Measurements from ENCODE around the gene GBA3.

The GBA3 gene

GRCh38 chr4:22720091-22720490 is 27.4 kb downstream of the GBA3 start:
- Histone ChIP-seq H3K9me2 (replicated peaks; ENCODE audit: insufficient read depth, low read length) (no peaks in the 10 kb centered on the region), H2AFZ (ENCODE audit: low read length) (no peak overlapping the region), H3K9me3 (replicated peaks; ENCODE audit: insufficient read depth, low read length) (no peaks in the 10 kb centered on the region), H3F3A (ENCODE audit: insufficient read depth, low read length) (no peaks in the 10 kb centered on the region), H3K79me2 (ENCODE audit: low read length) (no peaks in the 10 kb centered on the region), H4K20me1 (ENCODE audit: insufficient read depth, low read length) (no peaks in the 10 kb centered on the region), H3K4me1 (ENCODE audit: low read length) (no peaks in the 10 kb centered on the region), H3K4me2 (ENCODE audit: low read depth, low read length) (no peak overlapping the region), H3K27me3 (replicated peaks; ENCODE audit: insufficient read depth, low read length) (no peaks in the 10 kb centered on the region), H3K36me3 (replicated peaks; ENCODE audit: insufficient read depth, low read length) (no peaks in the 10 kb centered on the region), H3K27ac (ENCODE audit: low read length) (no peak overlapping the region), H3K4me3 (ENCODE audit: low read length) (no peak overlapping the region), H3K9ac (ENCODE audit: low read length) (no peak overlapping the region)
- TF ChIP-seq EZH2 (optimal IDR thresholded peaks at IDR 0.05; ENCODE audit: low read depth, low read length), result no peak
- no peak for TF ChIP-seq CTCF (IDR thresholded peaks at IDR 0.05; ENCODE audit: low read length)
- no peak for TF ChIP-seq EZH2phosphoT487 (IDR thresholded peaks at IDR 0.05; ENCODE audit: low read length)
- DNase-seq, result no peak

GRCh38 chr4:22721204-22721603 is 28.5 kb downstream of the GBA3 start:
- H3K4me3 ChIP-seq (ENCODE audit: low read length), result no peak overlapping the region
- H3K4me2 ChIP-seq (ENCODE audit: low read depth, low read length), result no peak overlapping the region
- TF ChIP-seq EZH2phosphoT487 (IDR thresholded peaks at IDR 0.05; ENCODE audit: low read length) (no peak), EZH2 (optimal IDR thresholded peaks at IDR 0.05; ENCODE audit: low read depth, low read length) (no peak), CTCF (IDR thresholded peaks at IDR 0.05; ENCODE audit: low read length) (no peak)
- H3K27ac ChIP-seq (ENCODE audit: low read length), result no peak overlapping the region
- no peaks in the 10 kb centered on the region for H3K79me2 ChIP-seq (ENCODE audit: low read length)
- H3K9me2 ChIP-seq (replicated peaks; ENCODE audit: insufficient read depth, low read length), result no peaks in the 10 kb centered on the region
- no peaks in the 10 kb centered on the region for H3K9me3 ChIP-seq (replicated peaks; ENCODE audit: insufficient read depth, low read length)
- H3F3A ChIP-seq (ENCODE audit: insufficient read depth, low read length), result no peaks in the 10 kb centered on the region
- H4K20me1 ChIP-seq (ENCODE audit: insufficient read depth, low read length), result no peaks in the 10 kb centered on the region
- no peaks in the 10 kb centered on the region for H3K4me1 ChIP-seq (ENCODE audit: low read length)
- no peak for DNase-seq
- no peak overlapping the region for H2AFZ ChIP-seq (ENCODE audit: low read length)
- no peaks in the 10 kb centered on the region for H3K27me3 ChIP-seq (replicated peaks; ENCODE audit: insufficient read depth, low read length)
- no peaks in the 10 kb centered on the region for H3K36me3 ChIP-seq (replicated peaks; ENCODE audit: insufficient read depth, low read length)
- no peak overlapping the region for H3K9ac ChIP-seq (ENCODE audit: low read length)

- no peaks in the 10 kb centered on the region for H3K4me1 ChIP-seq (ENCODE audit: low read length)
- no peak for DNase-seq
- no peak overlapping the region for H3K4me2 ChIP-seq (ENCODE audit: low read depth, low read length)
- no peak overlapping the region for H3K27ac ChIP-seq (ENCODE audit: low read length)
- H3K27me3 ChIP-seq (replicated peaks; ENCODE audit: insufficient read depth, low read length), result no peaks in the 10 kb centered on the region
- no peaks in the 10 kb centered on the region for H4K20me1 ChIP-seq (ENCODE audit: insufficient read depth, low read length)
- no peak overlapping the region for H3K9ac ChIP-seq (ENCODE audit: low read length)
- no peak overlapping the region for H2AFZ ChIP-seq (ENCODE audit: low read length)
- H3K9me2 ChIP-seq (replicated peaks; ENCODE audit: insufficient read depth, low read length), result no peaks in the 10 kb centered on the region
- H3F3A ChIP-seq (ENCODE audit: insufficient read depth, low read length), result no peaks in the 10 kb centered on the region
- H3K79me2 ChIP-seq (ENCODE audit: low read length), result no peaks in the 10 kb centered on the region
- TF ChIP-seq CTCF (IDR thresholded peaks at IDR 0.05; ENCODE audit: low read length) (no peak), EZH2phosphoT487 (IDR thresholded peaks at IDR 0.05; ENCODE audit: low read length) (no peak), EZH2 (optimal IDR thresholded peaks at IDR 0.05; ENCODE audit: low read depth, low read length) (no peak)
- H3K36me3 ChIP-seq (replicated peaks; ENCODE audit: insufficient read depth, low read length), result no peaks in the 10 kb centered on the region
- no peaks in the 10 kb centered on the region for H3K9me3 ChIP-seq (replicated peaks; ENCODE audit: insufficient read depth, low read length)
- H3K4me3 ChIP-seq (ENCODE audit: low read length), result no peak overlapping the region
Measured at GRCh38 chr4:22730021-22730420, 37.3 kb downstream of the GBA3 start.
